HG03378 (cell line): ENCODE measurements around the gene TAX1BP1.
"Not testable (repeated sequence)": the region's sequence is repeated elsewhere in the genome, so short reads cannot be mapped to it uniquely, and the experiment has no call there.

Experiments used
- ATAC-seq: cut with Tn5 transposase; IDR thresholded peaks from one replicate; pipeline ENCODE4 v1.9.1; 2021; ENCODE audit warnings: mild to moderate bottlenecking, moderate library complexity; ENCODE audit not compliant: unreplicated experiment

Gene TAX1BP1

DNA sequence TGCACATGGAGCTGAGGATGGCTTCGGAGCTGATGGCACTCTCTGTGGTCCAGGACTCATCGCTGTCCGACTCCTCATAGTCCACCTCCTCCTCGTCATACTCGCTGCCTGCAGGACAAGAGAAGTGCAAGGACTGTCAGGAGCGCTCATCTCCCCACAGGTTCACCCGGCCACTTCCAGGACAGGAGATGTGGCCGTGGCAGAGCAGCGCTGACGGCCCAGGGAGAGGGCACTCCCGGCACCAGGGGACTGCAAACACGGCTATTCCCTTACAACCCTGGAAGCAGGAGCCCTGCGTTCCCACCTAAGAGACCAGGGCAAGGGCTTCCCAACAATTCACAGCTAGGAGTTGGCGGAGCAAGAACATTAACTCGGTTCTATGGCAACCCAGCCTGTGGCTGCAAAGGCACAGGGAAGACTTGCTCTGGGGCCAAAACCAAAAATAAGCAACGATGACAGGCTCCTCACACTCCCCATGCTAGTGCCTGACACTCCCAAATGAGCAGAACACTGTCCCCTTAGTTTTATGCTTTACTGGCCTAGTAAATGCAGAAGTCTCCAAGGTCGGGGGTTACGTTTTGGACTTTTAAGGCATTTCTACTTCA lies 100.9 kb downstream of the TAX1BP1 start:
- no peak for ATAC-seq

DNA sequence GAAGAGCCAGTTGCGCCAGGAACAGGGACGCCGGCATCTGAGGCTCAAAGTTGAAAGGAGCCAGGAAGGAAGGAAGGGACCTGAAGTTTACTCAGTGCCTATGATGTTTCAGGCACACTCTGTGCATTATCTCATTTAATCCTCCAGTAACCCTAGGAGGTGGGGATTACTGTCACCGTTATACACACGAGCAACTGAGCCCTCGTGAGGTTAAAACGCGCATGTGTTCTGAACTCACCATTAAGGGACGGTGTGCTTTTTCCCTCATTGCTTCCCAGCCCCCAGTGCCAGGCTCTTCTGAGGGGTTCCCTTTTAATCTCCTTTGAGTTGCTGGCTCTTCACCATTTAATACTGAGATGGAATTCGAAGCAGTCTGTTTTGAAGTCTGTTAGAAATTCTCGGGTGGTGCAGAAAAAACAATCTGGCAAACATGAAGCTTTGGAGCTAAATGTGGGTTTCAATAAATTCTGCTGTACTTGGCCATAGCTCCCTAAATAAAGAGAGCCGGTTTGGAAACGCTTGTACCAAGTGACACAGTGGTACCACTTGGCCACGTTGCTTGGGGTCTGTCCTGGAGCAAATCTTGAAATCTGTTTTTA lies 102.2 kb downstream of the TAX1BP1 start:
- no peak for ATAC-seq

DNA sequence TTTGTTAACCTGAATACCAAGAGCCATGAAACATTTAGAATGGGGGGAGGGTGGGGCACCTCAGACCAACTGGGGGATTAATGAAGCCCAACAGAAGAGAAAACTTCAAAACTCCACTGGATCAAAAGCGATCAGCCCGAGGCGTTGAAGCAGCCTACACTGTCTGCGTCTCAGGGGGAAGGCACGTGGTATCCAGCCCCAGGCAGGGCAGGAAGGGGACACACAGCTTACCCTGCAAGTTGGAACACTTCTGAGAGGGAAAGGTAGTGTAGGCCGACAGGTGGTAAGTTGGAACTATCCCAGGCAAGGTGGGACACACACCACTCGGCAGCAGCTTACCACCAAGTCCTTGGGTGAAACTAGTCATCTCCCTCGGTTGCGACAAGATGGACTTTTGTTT lies 102.9 kb downstream of the TAX1BP1 start:
- no peak for ATAC-seq

DNA sequence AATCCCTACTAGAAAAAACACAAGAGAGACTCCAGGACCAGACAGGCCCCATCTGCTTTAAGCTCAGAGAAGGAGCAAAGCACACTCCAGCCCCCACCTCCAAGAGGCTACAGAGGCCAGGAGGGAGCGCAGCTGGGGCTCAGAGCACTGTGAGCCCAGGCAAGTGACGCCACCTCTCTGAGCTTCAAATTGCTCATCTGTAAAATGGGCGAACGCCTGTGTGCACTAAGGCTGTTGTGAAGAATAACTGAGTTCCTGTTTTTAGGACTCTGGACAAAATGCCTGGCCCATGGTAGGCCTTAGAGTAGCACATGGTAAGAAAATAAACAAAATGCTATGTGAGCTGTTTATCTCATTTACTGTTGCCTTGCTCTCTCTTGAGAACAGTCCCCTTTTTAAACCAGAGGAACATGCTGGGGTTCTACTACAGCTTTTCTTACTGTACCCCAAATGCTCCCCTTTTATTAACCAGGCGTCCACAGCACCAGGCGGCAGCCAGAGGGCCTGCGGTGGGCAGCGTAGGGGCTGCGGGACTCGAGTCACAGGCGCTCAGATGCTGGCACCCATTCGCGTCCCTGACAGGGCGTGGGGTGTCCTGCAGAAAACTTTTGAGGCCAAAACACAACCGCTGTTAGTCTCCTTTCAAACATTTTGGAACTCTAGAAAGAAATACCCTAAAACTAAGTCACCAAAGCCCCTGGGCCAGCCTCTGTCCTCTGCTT lies 103.8 kb downstream of the TAX1BP1 start:
- ATAC-seq = no peak

DNA sequence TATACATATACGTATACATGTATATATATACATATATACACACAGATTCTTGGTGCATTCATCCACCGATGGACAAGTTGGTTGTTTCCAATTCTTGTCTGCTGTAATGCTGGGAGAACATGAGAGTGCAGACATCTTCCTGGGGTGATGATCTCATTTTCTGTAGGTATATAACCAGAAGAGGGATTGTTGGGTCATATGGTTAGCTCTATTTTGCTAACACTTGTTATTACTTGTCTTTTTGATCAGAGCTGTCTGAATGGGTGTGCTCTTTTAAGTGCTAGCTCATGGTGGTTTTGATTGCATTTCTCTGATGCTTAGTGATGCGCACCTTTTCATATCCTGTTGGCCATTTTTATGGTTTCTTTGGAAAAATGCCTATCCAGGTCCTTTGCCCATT lies 106.4 kb downstream of the TAX1BP1 start:
- no peak for ATAC-seq

DNA sequence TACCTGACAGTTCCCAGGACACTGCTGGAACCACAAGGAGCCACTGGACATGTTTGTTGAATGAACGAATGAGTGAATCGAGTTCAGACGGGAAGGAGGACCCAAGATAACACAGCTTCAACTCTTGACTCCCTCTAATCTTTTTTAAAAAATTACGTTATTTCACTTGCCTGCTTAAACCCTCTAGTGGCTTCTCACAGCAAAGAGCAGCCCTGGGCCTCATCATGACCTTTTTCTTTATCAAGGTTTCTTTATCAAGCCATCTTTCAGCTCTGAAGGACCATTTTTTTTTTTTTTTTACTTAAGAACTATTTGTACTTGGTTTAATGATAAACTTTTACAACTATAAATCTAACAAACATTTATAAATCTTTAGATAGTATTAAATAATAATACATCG lies 110.6 kb downstream of the TAX1BP1 start:
- ATAC-seq = no peak

DNA sequence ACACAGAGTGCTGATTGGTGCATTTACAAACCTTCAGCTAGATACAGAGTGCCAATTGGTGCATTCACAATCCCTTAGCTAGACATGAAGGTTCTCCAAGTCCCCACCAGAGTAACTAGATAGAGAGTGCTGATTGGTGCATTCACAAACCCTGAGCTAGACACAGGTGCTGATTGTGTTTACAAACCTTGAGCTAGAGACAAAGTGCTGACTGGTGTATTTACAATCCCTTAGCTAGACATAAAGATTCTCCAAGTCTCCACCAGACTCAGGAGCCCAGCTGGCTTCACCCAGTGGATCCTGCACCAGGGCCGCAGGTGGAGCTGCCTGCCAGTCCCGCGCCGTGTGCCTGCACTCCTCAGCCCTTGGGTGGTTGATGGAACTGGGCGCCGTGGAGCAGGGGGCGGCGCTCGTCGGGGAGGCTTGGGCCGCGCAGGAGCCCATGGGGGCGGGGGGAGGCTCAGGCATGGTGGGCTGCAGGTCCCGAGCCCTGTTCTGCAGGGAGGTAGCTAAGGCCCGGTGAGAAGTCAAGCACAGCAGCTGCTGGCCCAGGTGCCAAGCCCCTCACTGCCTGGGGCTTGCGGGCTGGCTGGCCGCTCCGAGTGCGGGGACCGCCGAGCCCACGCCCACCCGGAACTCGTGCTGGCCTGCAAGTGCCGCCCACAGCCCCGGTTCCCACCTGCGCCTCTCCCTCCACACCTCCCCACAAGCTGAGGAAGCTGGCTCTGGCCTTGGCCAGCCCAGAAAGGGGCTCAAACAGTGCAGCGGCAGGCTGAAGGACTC lies 116.9 kb downstream of the TAX1BP1 start:
- ATAC-seq = not testable (repeated sequence)

DNA sequence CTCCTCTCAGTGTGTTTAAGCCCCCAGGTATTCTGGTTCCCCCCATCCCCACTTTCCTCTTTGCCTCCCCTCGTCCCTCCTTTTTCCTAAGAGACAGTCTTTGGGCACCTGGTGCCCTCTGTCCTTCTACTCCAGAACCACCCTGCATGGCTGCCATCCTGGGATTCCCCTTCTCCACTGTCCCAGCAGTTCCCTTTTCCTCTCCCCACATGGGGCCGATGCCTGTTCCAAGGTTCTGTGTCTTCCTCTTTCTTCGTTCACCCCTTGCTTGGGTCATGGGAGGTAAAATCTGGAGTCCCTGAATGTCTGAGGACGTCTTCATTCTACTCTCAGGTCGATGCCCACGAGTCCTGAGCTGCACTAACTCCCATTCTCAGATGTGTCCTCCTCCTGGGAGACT lies 120.8 kb downstream of the TAX1BP1 start:
- no peak for ATAC-seq

DNA sequence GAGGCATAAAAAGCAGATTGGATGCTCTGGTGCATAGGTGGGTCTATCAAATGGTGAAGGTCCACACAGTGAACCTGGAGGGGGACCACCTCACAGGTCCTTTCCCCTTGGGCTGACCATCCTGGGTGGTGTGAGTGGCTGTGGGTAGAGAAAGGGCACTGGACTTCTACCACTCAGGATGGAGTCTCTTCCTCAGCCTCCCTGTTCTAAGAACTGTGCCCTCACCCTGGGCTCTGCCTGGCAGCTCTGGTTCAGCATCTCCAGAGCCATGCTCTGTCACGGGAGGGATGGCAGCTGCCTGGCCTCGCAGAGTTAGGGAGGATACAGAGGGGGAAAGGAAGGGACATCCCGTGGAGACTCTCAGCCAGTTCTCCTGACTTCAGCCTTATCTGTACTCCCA lies 121.8 kb downstream of the TAX1BP1 start:
- no peak for ATAC-seq

DNA sequence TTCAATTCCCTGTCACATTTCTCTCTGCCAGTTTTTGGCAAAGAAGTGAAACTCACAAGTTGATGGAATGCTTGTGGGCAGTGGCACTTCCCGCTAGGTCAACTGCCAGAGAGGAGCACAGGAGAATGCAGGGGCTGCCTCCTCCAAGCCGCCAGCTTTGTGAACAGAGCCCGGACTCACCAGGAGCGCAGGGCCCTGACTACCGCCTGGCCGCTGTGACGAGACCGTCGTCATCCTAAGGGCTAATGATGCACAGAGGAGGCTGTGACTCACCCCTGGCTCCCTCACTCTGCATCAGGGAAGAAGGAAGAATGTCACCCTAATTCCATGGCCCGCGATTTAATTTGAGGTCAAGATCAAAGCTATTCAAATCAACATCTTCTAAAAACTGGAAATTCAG lies 123.9 kb downstream of the TAX1BP1 start:
- ATAC-seq = no peak

DNA sequence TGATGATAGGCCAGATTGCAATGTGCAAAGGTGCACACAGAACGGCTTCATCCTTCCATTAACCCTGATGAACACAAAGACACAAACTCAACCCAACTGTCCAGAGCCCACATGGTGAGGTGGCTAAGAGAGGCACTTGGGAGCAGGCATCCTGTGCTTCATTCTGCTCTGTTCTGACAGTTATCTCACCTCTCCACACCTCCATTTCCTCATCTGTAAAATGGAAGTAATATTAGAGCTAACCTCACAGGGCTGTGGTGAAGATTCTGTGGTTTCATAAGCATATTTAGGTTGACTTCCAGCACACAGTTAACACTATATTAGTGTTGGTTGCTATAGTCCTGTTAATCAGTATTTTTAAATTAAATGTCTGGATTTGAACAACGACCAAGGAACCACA lies 126.3 kb downstream of the TAX1BP1 start:
- no peak for ATAC-seq

DNA sequence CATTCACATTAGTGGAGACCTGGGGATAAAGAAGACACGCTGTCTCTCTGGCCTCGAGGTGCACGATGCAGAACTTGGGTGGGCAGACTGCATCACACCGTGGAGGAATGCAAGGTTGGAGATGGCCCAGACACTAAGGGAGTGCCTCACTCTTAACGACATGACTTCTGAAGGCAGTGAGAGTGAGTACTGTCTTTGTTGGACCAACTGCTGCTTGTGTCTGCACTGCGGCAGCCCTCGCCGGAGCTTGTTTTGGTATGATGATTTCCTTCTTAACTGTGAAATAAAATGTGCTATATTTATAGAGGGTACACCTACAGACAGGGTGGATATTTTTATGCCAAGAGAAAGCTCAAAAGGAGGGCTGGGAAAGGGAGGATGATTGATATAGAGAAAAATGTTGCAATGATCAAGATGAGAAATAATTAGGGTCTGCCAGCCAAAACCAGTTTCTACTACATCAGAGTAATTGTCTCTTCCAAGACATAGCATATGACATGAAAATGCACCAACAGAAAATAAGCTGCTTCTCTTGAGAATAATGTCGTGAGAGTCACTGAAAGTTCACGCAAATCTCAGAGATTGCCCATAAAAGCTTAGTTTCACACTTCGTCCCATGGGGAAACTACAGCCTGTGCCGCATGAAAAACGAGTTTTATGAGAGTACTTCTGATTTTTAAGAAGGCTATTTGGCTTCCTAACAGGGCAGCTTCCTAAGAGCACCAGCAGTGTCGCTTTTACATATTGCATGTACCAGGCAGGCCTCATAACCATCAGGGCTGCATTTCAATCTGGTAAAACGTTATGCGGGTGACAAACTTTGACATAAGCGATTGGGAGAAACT lies 127.1 kb downstream of the TAX1BP1 start:
- ATAC-seq = no peak

DNA sequence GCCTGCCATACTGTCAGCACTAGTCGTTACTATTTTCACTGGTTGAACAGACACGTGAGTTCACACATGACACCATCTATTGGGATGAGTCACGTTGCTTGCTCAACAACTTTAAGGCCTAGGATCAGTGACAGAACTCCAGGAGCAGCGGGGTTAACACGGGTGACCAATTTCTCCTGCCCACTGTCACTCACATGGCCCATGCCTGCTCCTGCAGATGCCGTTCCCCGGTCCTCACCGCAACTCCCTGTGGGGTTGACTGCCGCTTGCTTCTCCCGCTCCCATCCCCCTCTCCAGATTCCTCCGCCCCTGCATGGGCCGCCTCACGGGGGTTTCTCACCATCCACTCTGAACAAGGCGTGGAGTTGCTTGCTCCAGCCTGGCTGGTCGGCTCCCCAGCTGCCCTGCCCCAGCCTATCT lies 128.2 kb downstream of the TAX1BP1 start:
- ATAC-seq = no peak

DNA sequence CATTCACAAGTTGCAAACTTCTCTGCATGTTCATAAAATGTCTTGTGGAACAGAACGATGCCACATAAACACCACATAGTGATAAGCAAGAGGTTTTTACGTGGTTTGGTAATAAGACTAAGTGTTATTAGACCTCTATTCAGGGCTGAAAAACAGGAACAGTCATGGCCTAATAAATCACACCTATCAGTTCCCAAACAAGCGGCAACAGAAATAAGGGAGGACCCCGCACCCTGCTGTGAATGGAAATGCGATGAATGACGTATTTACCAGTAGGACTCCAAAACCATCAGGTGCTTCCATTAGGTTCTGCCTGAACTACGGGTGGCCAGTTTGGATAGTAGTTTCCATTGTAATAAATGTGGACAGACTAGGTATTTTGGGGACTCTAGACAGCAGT lies 129.1 kb downstream of the TAX1BP1 start:
- no peak for ATAC-seq

DNA sequence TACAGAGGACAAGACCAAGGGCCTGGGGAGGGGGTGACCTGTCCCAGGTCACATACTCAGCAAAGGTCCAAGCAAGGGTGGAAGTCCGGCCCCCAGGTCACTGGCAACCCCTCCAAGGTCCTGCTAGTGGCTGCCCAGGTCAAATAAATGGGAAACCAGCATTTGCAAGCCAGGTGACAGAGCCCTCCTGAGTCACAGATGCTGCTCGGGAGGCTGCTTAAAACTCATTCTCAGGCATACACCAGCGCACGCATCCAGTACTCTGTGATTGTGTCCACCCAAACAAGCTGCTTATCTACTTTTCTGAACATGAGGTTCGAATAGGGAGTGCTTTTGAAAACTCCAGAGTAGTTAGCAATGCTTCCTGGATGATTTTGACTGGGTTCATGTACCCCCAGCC lies 130.6 kb downstream of the TAX1BP1 start:
- no peak for ATAC-seq

DNA sequence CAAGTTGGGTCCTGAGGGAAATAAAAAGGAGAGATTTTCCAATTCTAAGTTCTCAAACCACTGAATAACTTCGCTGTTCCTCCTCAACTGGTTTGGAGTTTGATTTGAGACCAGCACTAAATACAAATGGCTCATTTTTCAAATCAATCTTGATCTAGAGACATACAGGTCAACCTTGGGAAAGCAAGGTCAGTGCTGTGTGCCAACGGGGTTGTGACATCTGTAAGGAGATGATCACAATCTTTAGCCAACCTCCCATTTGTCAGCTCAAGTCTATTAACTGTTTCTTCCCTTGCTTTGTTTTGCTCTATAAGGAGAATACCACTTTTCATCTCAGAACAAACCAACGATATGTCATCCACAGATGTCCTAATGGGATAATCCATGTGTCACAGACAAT lies 131.1 kb downstream of the TAX1BP1 start:
- ATAC-seq = no peak

DNA sequence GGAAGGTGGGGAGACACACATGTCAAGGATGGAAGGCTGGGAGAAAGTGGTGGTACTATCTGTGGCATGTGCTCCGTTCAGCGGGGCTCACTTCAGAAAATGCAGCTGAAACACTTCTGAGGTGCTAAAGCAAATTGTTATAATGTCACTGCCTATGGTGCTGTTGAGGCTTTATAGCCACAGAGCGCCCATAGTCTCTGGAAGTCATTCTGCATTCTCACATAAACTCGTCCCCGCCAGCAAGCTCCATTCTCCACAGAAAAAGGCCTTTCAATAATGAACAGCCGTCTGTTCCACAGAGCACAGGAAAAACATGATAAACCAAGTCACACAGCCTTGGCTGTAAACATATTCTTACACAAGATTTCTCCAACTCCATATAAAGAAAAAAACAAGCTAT lies 131.9 kb downstream of the TAX1BP1 start:
- no peak for ATAC-seq

DNA sequence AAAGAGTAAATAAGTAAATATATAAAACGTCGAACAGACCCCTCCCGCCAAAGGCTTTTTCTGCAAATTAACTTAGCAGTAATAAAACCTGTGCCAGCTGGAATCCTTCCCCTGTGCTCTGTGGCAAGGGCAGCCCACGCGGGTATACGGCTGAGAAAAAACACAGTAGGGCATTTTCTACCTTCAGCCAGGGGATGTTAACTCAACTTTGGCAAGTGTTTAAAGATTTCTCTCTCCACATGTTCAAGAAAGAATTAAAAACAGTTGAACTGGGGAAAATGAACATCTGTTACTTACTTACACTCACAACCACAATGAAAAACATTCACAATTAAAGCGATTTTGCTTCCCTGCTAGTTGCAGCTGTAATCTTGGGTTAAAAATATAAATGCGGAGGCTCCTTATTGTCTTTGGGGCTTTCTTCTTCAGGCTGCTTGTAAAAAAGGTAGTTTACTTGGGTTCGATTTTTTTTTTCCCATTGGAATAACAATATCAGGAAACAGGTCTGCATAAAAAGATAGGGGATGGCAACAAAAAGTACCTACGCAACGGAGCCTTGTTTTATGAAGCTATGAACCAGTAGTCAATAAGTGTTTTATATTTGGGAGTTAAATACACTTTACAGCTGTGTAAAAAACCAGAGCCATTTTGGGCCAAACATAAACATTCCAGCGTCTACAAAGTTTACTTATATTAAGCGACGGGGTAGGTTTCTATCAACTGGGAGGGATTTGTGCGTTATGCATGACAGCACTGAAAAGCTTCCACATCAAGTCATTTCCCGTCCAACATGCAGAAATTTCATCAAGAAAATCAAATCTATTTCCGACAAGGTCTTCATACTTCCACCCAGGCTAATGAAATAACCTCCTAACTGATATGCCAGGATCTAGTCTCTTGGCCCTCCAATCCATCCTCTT lies 132.7 kb downstream of the TAX1BP1 start:
- no peak for ATAC-seq
